ENCODE measurements around the gene ZNF2. TPM values are rescaled to one million over a fixed set of nuclear protein-coding genes. Genes with fewer than 3 reads are reported as not detected.

The ZNF2 gene
- total RNA-seq, 2 experiments from 2014 or later: 5.8 to 6.6 TPM

- H3K27ac Mint-ChIP-seq: no peak overlapping the region
- no peaks in the 10 kb centered on the region for H3K4me1 Mint-ChIP-seq
- H3K9me3 Mint-ChIP-seq: peaks cover 64% of the 10 kb centered on the region
- no peak overlapping the region for H3K4me3 Mint-ChIP-seq
- no peaks in the 10 kb centered on the region for H3K27me3 Mint-ChIP-seq
- DNase-seq (no peak), ATAC-seq (ENCODE audit: low read depth) (no peak)
- POLR2A ChIA-PET: interaction anchor here (0.7 kb wide), 1 partner anchor 56 kb away, joined by 3 read pairs; no protein-coding TSS in a partner anchor
- H3K36me3 Mint-ChIP-seq: peaks cover 74% of the 10 kb centered on the region
Measured at GRCh38 chr2:95215018-95215612, 49.5 kb downstream of the ZNF2 start.

GRCh38 chr2:95220449-95220848 is 54.8 kb downstream of the ZNF2 start:
- H3K4me1 Mint-ChIP-seq: no peaks in the 10 kb centered on the region
- peaks cover 48% of the 10 kb centered on the region for H3K9me3 Mint-ChIP-seq
- H3K27me3 Mint-ChIP-seq: no peaks in the 10 kb centered on the region
- POLR2A ChIA-PET: no interaction called here
- no peak for DNase-seq
- no peak for ATAC-seq (ENCODE audit: low read depth)
- no peak overlapping the region for H3K4me3 Mint-ChIP-seq
- no peak overlapping the region for H3K27ac Mint-ChIP-seq
- peaks cover 41% of the 10 kb centered on the region for H3K36me3 Mint-ChIP-seq

- no peaks in the 10 kb centered on the region for H3K4me1 Mint-ChIP-seq
- DNase-seq (no peak), ATAC-seq (ENCODE audit: low read depth) (no peak)
- H3K27me3 Mint-ChIP-seq: no peaks in the 10 kb centered on the region
- H3K4me3 Mint-ChIP-seq: no peak overlapping the region
- peaks cover 15% of the 10 kb centered on the region for H3K36me3 Mint-ChIP-seq
- peaks cover 25% of the 10 kb centered on the region for H3K9me3 Mint-ChIP-seq
- H3K27ac Mint-ChIP-seq: no peak overlapping the region
- POLR2A ChIA-PET: no interaction called here
Measured at GRCh38 chr2:95225658-95226057, 60.0 kb downstream of the ZNF2 start.

GRCh38 chr2:95231723-95232122 is 66.1 kb downstream of the ZNF2 start:
- no peak overlapping the region for H3K4me3 Mint-ChIP-seq
- ATAC-seq (ENCODE audit: low read depth) (no peak), DNase-seq (no peak)
- H3K9me3 Mint-ChIP-seq: peaks cover 17% of the 10 kb centered on the region
- no peaks in the 10 kb centered on the region for H3K27me3 Mint-ChIP-seq
- POLR2A ChIA-PET: interaction anchor here (0.8 kb wide), 1 partner anchor 14 kb away, joined by 4 read pairs; no protein-coding TSS in a partner anchor
- H3K4me1 Mint-ChIP-seq: no peaks in the 10 kb centered on the region
- H3K36me3 Mint-ChIP-seq: peaks cover 2% of the 10 kb centered on the region
- no peak overlapping the region for H3K27ac Mint-ChIP-seq

- H3K4me1 Mint-ChIP-seq: no peaks in the 10 kb centered on the region
- no peak overlapping the region for H3K4me3 Mint-ChIP-seq
- peaks cover 16% of the 10 kb centered on the region for H3K9me3 Mint-ChIP-seq
- peaks cover 2% of the 10 kb centered on the region for H3K36me3 Mint-ChIP-seq
- H3K27me3 Mint-ChIP-seq: no peaks in the 10 kb centered on the region
- no peak for ATAC-seq (ENCODE audit: low read depth)
- DNase-seq: no peak
- POLR2A ChIA-PET: interaction anchor here (0.8 kb wide), 1 partner anchor 14 kb away, joined by 4 read pairs; no protein-coding TSS in a partner anchor
- H3K27ac Mint-ChIP-seq: no peak overlapping the region
Measured at GRCh38 chr2:95232232-95232631, 66.6 kb downstream of the ZNF2 start.

Other genes starting within 250 kb of the ZNF2 start
- 100 to 1,000 TPM; 174 to 184 TPM for gene MAL, start 140.1 kb upstream of the ZNF2 start, total RNA-seq
- gene MRPS5, start 44.0 kb upstream of the ZNF2 start, total RNA-seq: 10 to 100 TPM; 75.2 to 79.3 TPM
- gene ZNF514, start 6.0 kb upstream of the ZNF2 start, total RNA-seq: 10 to 100 TPM; 22.7 to 26.7 TPM
- gene ZNF892, start 41.7 kb downstream of the ZNF2 start, total RNA-seq: 1 to 10 TPM; 4.4 to 4.8 TPM
- 1 to 10 TPM in 1 of 2 experiments, under 1 TPM in 1; 0.82 to 1.0 TPM for gene PROM2, start 108.6 kb downstream of the ZNF2 start, total RNA-seq
- gene KCNIP3, start 131.5 kb downstream of the ZNF2 start, total RNA-seq: not detected
- gene FAHD2A, start 236.9 kb downstream of the ZNF2 start, total RNA-seq: 10 to 100 TPM; 34.8 to 38.2 TPM

Measured in activated naive CD8-positive, alpha-beta T cell treated with anti-CD3 and anti-CD28 coated beads, Interleukin-2, amount 10 ng/mL, durations not matched to agents 7 days and 5 days (primary cell).